Pancreas (tissue), 10 donors: Measurements from ENCODE around the gene VSX1. TPM values are rescaled to one million over a fixed set of nuclear protein-coding genes. Genes with fewer than 3 reads are reported as not detected.

ENCODE experiments used
- ATAC-seq, 4 donors: fragments of 200-7000 bp; cut with Tn5 transposase; one replicate each; pipeline versions ENCODE4 v1.8.0 to v1.9.1; 2020; ENCODE audit warnings: mild to moderate bottlenecking in 4 of 4, moderate library complexity in 4 of 4
- DNase-seq, 6 donors: peaks; one replicate each; pipeline ENCODE4 v3.0.0-alpha.2; 2020
- FAIRE-seq: peaks from 2 replicates; lab custom pipeline; 2012; peaks lifted over from hg19 to GRCh38; lab: Jason Lieb, UNC
- H3K27ac ChIP-seq, 4 donors: fragments of 200-600 bp; sonication (generic); 1 replicate in 3 of 4; 2 replicates in 1 of 4; pipeline versions ENCODE4 v1.5.0 to v1.8.0; 2020
- H3K27me3 ChIP-seq, 4 donors: fragments of 200-600 bp; one replicate each; pipeline ENCODE4 v1.8.0; 2021
- H3K36me3 ChIP-seq, 3 donors: fragments of 200-600 bp; sonication (generic) in 1 of 3; one replicate each; pipeline versions ENCODE4 v1.5.0 to v1.8.0; 2020 to 2021
- H3K4me1 ChIP-seq, 3 donors: fragments of 200-600 bp; one replicate each; pipeline ENCODE4 v1.8.0; 2021
- H3K4me3 ChIP-seq, 4 donors: fragments of 200-600 bp; sonication (generic) in 2 of 4; one replicate each; pipeline versions ENCODE4 v1.5.0 to v1.8.0; 2020 to 2021
- H3K9me3 ChIP-seq, 4 donors: fragments of 200-600 bp; one replicate each; pipeline ENCODE4 v1.8.0; 2021
- WGBS, 2 donors: extraction: QIAGEN DNeasy Blood & Tissue Kit; methylation state at CpG; one replicate each; pipeline ENCODE4 v1.1.7; 2013; 5-methylcytosine and 5-hydroxymethylcytosine counted together
- intact Hi-C, 3 donors: fragments of 100-400 bp; cut with DNase I; formaldehyde crosslinking; loops; one replicate each; pipeline versions ENCODE4 v1.11.1 to v1.14.2; 2022
- polyA plus RNA-seq, 2 donors: library from polyadenylated mRNA; stranded (reverse); fragments of 200-250 nt; gene quantifications; one replicate each; pipeline ENCODE4 v1.2.3, GENCODE V29; 2013
- total RNA-seq, 6 donors: library from RNA; stranded (reverse); fragmentation: NEBNext Ultra II Directional in 4 of 6; extraction: Animal tissue kit (Norgen Biotek cat#: 25700) in 4 of 6; gene quantifications; one replicate each; pipeline versions ENCODE4 v1.2.1 to v1.2.4, GENCODE V29; 2021 to 2023
- TF ChIP-seq, protein P1 (sequence below), 4 donors: fragments of 200-600 bp; sonication (generic) in 3 of 4; IDR thresholded peaks; one replicate each; pipeline versions ENCODE4 v1.5.0 to v1.8.0; 2021; ENCODE audit warnings: antibody characterized with exemption in 4 of 4
- donor health status: healthy with polysubstance abuse.
- donor health status: DM: no; HTN: no; CAD: no; lungs with moderate emphysema.
- donor health status: DM: no; HTN: no; CAD: no.
- donor health status: control.
- donor health status: control.
- donor health status: Bipolar disorder and iron deficiency.
- donor health status: DM: yes; HTN: yes; CAD: no.
- donor health status: DM: no; HTN: no; CAD: no.
- donor health status: DM: no; HTN: no; CAD: no.
- donor health status: DM: yes; HTN: yes; CAD: no.

Gene VSX1
- total and polyA plus RNA-seq, 8 donors, result 0.08 to 0.77 (median 0.23) TPM

- no peak overlapping the region for H3K4me3 ChIP-seq
- H3K27me3 ChIP-seq, result no peaks in the 10 kb centered on the region
- ATAC-seq, result peak in 1 of 4 donors; percentile 52
- intact Hi-C loops, result no loop called here
- H3K9me3 ChIP-seq, result no peaks in the 10 kb centered on the region
- peaks cover 0 to 15% (median 7%) of the 10 kb centered on the region in 3 donors for H3K4me1 ChIP-seq
- no peak for FAIRE-seq
- WGBS, 2 donors, result 35 to 46% methylated on average over 4 of the region's 4 CpGs
- H3K27ac ChIP-seq, result peak overlapping the region in 1 of 4 donors; percentile 19
- DNase-seq, result no peak
- H3K36me3 ChIP-seq, result no peaks in the 10 kb centered on the region
- TF ChIP-seq, protein P1, sequence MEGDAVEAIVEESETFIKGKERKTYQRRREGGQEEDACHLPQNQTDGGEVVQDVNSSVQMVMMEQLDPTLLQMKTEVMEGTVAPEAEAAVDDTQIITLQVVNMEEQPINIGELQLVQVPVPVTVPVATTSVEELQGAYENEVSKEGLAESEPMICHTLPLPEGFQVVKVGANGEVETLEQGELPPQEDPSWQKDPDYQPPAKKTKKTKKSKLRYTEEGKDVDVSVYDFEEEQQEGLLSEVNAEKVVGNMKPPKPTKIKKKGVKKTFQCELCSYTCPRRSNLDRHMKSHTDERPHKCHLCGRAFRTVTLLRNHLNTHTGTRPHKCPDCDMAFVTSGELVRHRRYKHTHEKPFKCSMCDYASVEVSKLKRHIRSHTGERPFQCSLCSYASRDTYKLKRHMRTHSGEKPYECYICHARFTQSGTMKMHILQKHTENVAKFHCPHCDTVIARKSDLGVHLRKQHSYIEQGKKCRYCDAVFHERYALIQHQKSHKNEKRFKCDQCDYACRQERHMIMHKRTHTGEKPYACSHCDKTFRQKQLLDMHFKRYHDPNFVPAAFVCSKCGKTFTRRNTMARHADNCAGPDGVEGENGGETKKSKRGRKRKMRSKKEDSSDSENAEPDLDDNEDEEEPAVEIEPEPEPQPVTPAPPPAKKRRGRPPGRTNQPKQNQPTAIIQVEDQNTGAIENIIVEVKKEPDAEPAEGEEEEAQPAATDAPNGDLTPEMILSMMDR (IDR thresholded peaks at IDR 0.05), result no peak
Observed at GRCh38 chr20:25127761-25128537, 46.0 kb upstream of the VSX1 start.

DNA sequence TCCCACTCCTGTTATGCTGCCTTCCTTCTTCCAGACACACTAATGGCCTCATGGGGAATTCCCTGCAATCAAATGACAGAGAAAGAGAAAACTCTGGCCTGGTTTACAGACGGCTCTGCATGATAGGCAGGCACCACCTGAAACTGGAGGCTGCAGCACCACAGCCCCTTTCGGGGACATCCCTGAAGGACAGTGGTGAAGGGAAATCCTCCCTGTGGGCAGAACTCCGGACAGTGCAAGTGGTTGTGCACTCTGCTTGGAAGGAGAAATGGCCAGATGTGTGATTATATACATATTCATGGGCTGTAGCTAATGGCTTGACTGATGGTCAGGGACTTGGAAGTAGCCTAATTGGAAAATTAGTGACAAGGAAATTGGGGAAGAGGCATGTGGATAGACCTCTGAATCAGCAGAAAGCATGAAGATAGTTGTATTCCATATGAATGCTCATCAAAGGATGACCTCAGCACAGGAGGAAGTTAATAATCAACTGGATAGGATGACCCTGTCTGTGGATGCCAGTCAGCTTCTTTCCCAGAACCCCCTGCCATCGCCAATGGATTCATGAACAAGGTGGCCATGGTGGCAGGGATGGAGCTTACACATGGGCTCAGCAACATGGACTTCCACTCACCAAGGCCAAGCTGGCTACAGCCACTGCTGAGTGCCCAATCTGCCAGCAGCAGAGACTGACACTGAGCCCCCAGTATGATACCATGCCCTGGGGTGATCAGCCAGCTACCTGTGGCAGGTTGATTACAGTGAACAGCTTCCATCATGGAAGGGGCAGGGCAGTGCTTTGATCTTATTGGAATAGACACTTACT, 44.5 kb upstream of the VSX1 start:
- Histone ChIP-seq H3K27me3 (no peaks in the 10 kb centered on the region), H3K27ac (no peak overlapping the region), H3K4me3 (no peak overlapping the region), H3K36me3 (no peaks in the 10 kb centered on the region), H3K9me3 (no peaks in the 10 kb centered on the region), H3K4me1 (peaks cover 0 to 15% (median 7%) of the 10 kb centered on the region in 3 donors)
- ATAC-seq (no peak), DNase-seq (no peak), FAIRE-seq (no peak)
- TF ChIP-seq, protein P1 (IDR thresholded peaks at IDR 0.05), result no peak
- intact Hi-C loops, result no loop called here
- WGBS, 2 donors, result 89 to 95% methylated on average over 4 of the region's 4 CpGs

DNA sequence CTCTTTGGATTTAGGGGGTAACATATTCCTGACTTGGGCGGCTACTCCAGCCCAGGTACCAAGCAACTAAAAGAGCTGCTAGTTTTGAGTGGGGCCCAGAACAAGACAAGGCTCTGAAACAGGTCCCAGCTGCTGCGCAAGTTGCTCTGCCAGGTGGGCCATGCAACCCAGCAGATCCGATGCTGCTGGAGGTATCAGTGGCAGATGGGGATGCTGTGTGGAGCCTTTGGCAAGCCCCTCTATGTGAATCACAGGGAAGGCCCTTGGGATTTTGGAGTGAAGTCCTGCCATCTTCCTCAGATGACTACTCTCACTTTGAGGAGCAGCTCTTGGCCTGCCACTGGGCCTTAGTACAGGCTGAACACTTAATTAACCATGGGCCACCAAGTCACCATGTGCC, 43.7 kb upstream of the VSX1 start:
- 95% methylated on average over 3 of the region's 3 CpGs for WGBS, 2 donors
- TF ChIP-seq, protein P1 (IDR thresholded peaks at IDR 0.05), result no peak
- no peaks in the 10 kb centered on the region for H3K9me3 ChIP-seq
- H3K4me1 ChIP-seq, result peaks cover 0 to 15% (median 7%) of the 10 kb centered on the region in 3 donors
- H3K27me3 ChIP-seq, result no peaks in the 10 kb centered on the region
- ATAC-seq (no peak), FAIRE-seq (no peak), DNase-seq (no peak)
- intact Hi-C loops, result no loop called here
- H3K27ac ChIP-seq, result no peak overlapping the region
- H3K36me3 ChIP-seq, result no peaks in the 10 kb centered on the region
- no peak overlapping the region for H3K4me3 ChIP-seq

- WGBS, 2 donors, result 73 to 96% methylated on average over 2 of the region's 2 CpGs
- no peak for FAIRE-seq
- TF ChIP-seq, protein P1 (IDR thresholded peaks at IDR 0.05), result no peak
Observed at GRCh38 chr20:25120920-25121319, 39.0 kb upstream of the VSX1 start.

More at GRCh38 chr20:25120920-25121319, 39.0 kb upstream of the VSX1 start:
- H3K27me3 ChIP-seq, result no peaks in the 10 kb centered on the region
- H3K4me3 ChIP-seq, result no peak overlapping the region
- intact Hi-C loops, result no loop called here
- no peak overlapping the region for H3K27ac ChIP-seq
- H3K36me3 ChIP-seq, result no peaks in the 10 kb centered on the region
- DNase-seq (no peak), ATAC-seq (no peak)
- no peaks in the 10 kb centered on the region for H3K9me3 ChIP-seq
- peaks cover 0 to 5% (median 0%) of the 10 kb centered on the region in 3 donors for H3K4me1 ChIP-seq
